Rectal smooth muscle tissue (tissue), 1 donor: ENCODE results near the gene PRKAR2B.

ENCODE experiments used
- H3K27ac ChIP-seq: one replicate; pipeline ENCODE4 v1.7.0; 2013; ENCODE audit warnings: low read depth, low read length, inconsistent platforms
- H3K27me3 ChIP-seq: one replicate; pipeline ENCODE4 v1.7.0; 2013; ENCODE audit warnings: low read length; ENCODE audit not compliant: control insufficient read depth, insufficient read depth
- H3K36me3 ChIP-seq: one replicate; pipeline ENCODE4 v1.7.0; 2013; ENCODE audit warnings: low read length; ENCODE audit not compliant: control insufficient read depth, insufficient read depth
- H3K4me1 ChIP-seq: one replicate; pipeline ENCODE4 v1.7.0; 2013; ENCODE audit warnings: low read length; ENCODE audit not compliant: control insufficient read depth, insufficient read depth
- H3K4me3 ChIP-seq: one replicate; pipeline ENCODE4 v1.7.0; 2013; ENCODE audit warnings: low read length
- H3K9ac ChIP-seq: one replicate; pipeline ENCODE4 v1.7.0; 2013; ENCODE audit warnings: low read length

PRKAR2B gene

GRCh38 chr7:107208563-107208962 is 164.1 kb downstream of the PRKAR2B start:
- Histone ChIP-seq H3K27ac (peak overlapping the region; percentile 23), H3K27me3 (no peaks in the 10 kb centered on the region), H3K9ac (no peak overlapping the region), H3K4me1 (peaks cover 3% of the 10 kb centered on the region), H3K36me3 (peaks cover 14% of the 10 kb centered on the region), H3K4me3 (no peak overlapping the region)

- H3K27me3 ChIP-seq, result no peaks in the 10 kb centered on the region
Measured at GRCh38 chr7:107209565-107209964, 165.1 kb downstream of the PRKAR2B start.

DNA sequence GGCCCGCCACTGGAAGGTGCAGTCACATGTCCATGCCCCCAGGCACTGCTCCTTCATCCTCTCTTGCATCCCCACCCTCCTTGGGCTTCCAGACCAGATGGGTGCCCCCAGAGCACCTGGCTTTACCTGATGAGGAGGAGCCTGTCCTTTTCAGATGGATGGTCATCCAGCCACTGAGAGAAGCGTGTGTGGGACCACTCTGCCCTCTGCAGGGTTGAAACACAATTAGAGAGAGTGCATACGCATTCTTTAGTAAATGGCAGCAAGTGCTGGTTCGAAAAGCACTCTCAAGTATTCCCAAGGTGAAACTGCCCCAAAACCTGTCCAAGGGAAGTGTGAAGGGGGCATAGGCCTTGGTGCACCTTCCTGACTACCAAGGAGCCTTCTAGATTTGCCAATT is 165.9 kb downstream of the PRKAR2B start:
- Histone ChIP-seq H3K4me1 (peaks cover 3% of the 10 kb centered on the region), H3K36me3 (peaks cover 11% of the 10 kb centered on the region), H3K27ac (no peak overlapping the region), H3K27me3 (no peaks in the 10 kb centered on the region), H3K4me3 (no peak overlapping the region), H3K9ac (no peak overlapping the region)

More at GRCh38 chr7:107209565-107209964, 165.1 kb downstream of the PRKAR2B start:
- peaks cover 3% of the 10 kb centered on the region for H3K4me1 ChIP-seq
- no peak overlapping the region for H3K4me3 ChIP-seq
- peaks cover 14% of the 10 kb centered on the region for H3K36me3 ChIP-seq
- H3K9ac ChIP-seq, result no peak overlapping the region
- no peak overlapping the region for H3K27ac ChIP-seq
